ENCODE measurements around the gene XKR7. TPM values are rescaled to one million over a fixed set of nuclear protein-coding genes. Genes with fewer than 3 reads are reported as not detected.

Gene XKR7
- total and polyA plus RNA-seq, 8 donors = under 0.01 to 0.58 (median 0.21) TPM; not detected in 4

- TF ChIP-seq EP300 (IDR thresholded peaks at IDR 0.05) (no peak), POLR2A (IDR thresholded peaks at IDR 0.05) (no peak), POLR2AphosphoS5 (IDR thresholded peaks at IDR 0.05) (no peak)
- TF ChIP-seq, protein P1, sequence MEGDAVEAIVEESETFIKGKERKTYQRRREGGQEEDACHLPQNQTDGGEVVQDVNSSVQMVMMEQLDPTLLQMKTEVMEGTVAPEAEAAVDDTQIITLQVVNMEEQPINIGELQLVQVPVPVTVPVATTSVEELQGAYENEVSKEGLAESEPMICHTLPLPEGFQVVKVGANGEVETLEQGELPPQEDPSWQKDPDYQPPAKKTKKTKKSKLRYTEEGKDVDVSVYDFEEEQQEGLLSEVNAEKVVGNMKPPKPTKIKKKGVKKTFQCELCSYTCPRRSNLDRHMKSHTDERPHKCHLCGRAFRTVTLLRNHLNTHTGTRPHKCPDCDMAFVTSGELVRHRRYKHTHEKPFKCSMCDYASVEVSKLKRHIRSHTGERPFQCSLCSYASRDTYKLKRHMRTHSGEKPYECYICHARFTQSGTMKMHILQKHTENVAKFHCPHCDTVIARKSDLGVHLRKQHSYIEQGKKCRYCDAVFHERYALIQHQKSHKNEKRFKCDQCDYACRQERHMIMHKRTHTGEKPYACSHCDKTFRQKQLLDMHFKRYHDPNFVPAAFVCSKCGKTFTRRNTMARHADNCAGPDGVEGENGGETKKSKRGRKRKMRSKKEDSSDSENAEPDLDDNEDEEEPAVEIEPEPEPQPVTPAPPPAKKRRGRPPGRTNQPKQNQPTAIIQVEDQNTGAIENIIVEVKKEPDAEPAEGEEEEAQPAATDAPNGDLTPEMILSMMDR (IDR thresholded peaks at IDR 0.05) = no peak
- Histone ChIP-seq H3K36me3 (no peaks in the 10 kb centered on the region), H3K27me3 (peaks cover 0 to 74% (median 23%) of the 10 kb centered on the region in 3 donors), H3K27ac (peak overlapping the region in 1 of 5 donors; percentile 9), H3K4me3 (no peak overlapping the region), H3K4me1 (peaks cover 0 to 7% (median under 1%) of the 10 kb centered on the region in 4 donors), H3K9me3 (no peaks in the 10 kb centered on the region)
- DNase-seq = no peak
- WGBS, 5 donors = 45 to 63% (median 52%) methylated on average over 10 of the region's 10 CpGs
- intact Hi-C loops (cut with DNase I; ENCODE audit: low total_unique reads) = no loop called here
These were observed 69.0 kb downstream of the XKR7 start for GRCh38 chr20:32036716-32037485.

GRCh38 chr20:32037929-32038328 lies 70.0 kb downstream of the XKR7 start:
- no peak overlapping the region for H3K27ac ChIP-seq
- WGBS, 5 donors = 46 to 78% (median 58%) methylated on average over 4 of the region's 4 CpGs
- H3K27me3 ChIP-seq = peaks cover 0 to 64% (median 23%) of the 10 kb centered on the region in 3 donors
- no peak overlapping the region for H3K4me3 ChIP-seq
- DNase-seq = no peak
- intact Hi-C loops (cut with DNase I; ENCODE audit: low total_unique reads) = no loop called here
- no peaks in the 10 kb centered on the region for H3K9me3 ChIP-seq
- peaks cover 0 to 7% (median 0%) of the 10 kb centered on the region in 4 donors for H3K4me1 ChIP-seq
- no peaks in the 10 kb centered on the region for H3K36me3 ChIP-seq
- TF ChIP-seq, protein P1 (IDR thresholded peaks at IDR 0.05) = no peak
- no peak for TF ChIP-seq POLR2A (IDR thresholded peaks at IDR 0.05)
- no peak for TF ChIP-seq EP300 (IDR thresholded peaks at IDR 0.05)
- TF ChIP-seq POLR2AphosphoS5 (IDR thresholded peaks at IDR 0.05) = no peak

DNA sequence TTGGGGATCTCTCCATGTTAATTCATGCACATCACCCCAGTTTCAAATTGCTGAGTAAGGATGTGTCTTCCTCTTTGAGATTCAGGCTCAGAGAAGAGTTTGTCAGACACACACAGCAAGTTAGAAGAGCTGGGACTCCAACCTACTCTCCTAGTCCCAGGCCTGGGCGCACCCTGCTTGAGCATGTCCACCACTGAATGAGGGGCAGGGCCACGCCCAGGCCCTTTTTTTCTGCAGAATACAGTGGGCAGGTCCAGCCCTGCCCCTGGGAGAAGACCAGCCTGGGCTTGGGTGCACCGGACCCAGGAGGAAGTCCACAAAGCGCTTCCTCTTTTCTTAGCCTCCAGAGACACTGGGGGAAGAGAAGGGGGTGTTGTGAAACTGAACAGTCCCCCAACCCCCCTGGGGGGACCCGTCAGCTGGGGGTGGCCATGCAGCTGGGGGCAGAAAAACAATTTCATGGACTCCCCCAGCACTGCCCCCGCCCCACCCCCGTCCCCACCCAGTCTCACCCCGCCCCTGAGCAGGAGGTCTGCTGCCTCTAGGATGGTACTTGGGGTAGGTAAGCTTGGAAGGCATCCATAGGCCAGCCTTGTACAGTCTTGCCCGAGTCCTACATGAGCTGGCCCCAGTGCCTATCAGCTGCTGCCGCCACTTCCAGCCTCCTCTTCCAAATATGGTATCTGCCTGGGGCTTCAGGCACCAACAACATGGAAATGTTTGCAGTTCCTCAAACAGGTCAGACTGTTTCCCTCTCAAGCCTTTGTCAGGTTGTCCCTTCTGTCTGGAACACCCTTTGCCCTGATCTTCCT lies 72.4 kb downstream of the XKR7 start:
- Histone ChIP-seq H3K4me3 (no peak overlapping the region), H3K36me3 (no peaks in the 10 kb centered on the region), H3K27me3 (peaks cover 0 to 46% (median 9%) of the 10 kb centered on the region in 3 donors), H3K27ac (peak overlapping the region in 3 of 5 donors; percentile 42 to 76 (median 66)), H3K9me3 (peaks cover 0 to 6% (median 0%) of the 10 kb centered on the region in 4 donors), H3K4me1 (no peaks in the 10 kb centered on the region)
- DNase-seq = peak in 1 of 2 donors; percentile 41
- intact Hi-C loops (cut with DNase I; ENCODE audit: low total_unique reads) = no loop called here
- TF ChIP-seq, protein P1 (IDR thresholded peaks at IDR 0.05) = no peak
- no peak for TF ChIP-seq POLR2AphosphoS5 (IDR thresholded peaks at IDR 0.05)
- TF ChIP-seq POLR2A (IDR thresholded peaks at IDR 0.05) = no peak
- no peak for TF ChIP-seq EP300 (IDR thresholded peaks at IDR 0.05)
- WGBS, 5 donors = 41 to 55% (median 50%) methylated on average over 7 to 10 of the region's 10 CpGs

- WGBS, 5 donors = 62 to 73% (median 69%) methylated on average over 3 of the region's 3 CpGs
These were observed 78.0 kb downstream of the XKR7 start for GRCh38 chr20:32045999-32046398.

More at GRCh38 chr20:32045999-32046398, 78.0 kb downstream of the XKR7 start:
- H3K4me1 ChIP-seq = peaks cover 0 to 1% (median 0%) of the 10 kb centered on the region in 4 donors
- TF ChIP-seq POLR2A (IDR thresholded peaks at IDR 0.05) (no peak), POLR2AphosphoS5 (IDR thresholded peaks at IDR 0.05) (no peak), EP300 (IDR thresholded peaks at IDR 0.05) (no peak)
- TF ChIP-seq, protein P1 (IDR thresholded peaks at IDR 0.05) = no peak
- no peak overlapping the region for H3K4me3 ChIP-seq
- H3K36me3 ChIP-seq = no peaks in the 10 kb centered on the region
- no peak for DNase-seq
- intact Hi-C loops (cut with DNase I; ENCODE audit: low total_unique reads) = no loop called here
- no peak overlapping the region for H3K27ac ChIP-seq
- H3K9me3 ChIP-seq = peaks cover 0 to 6% (median 0%) of the 10 kb centered on the region in 4 donors
- peaks cover 0 to 29% (median 7%) of the 10 kb centered on the region in 3 donors for H3K27me3 ChIP-seq
